Osteoblast (primary cell): ENCODE data around the gene NR4A2. TPM values are rescaled to one million over a fixed set of nuclear protein-coding genes. Genes with fewer than 3 reads are reported as not detected.
"Not testable (repeated sequence)": the region's sequence is repeated elsewhere in the genome, so short reads cannot be mapped to it uniquely, and the experiment has no call there.

Experiments used
- DNase-seq: peaks from one replicate; pipeline ENCODE4 v3.0.0; 2011; ENCODE audit warnings: low spot score, mixed read lengths; ENCODE audit not compliant: insufficient read length; ENCODE audit errors: missing footprints
- H2AFZ ChIP-seq: 2 replicates; pipeline ENCODE4 v1.6.0; 2011; ENCODE audit warnings: mild to moderate bottlenecking, low read length
- H3K27ac ChIP-seq: 2 replicates; pipeline ENCODE4 v1.5.1; 2011; ENCODE audit warnings: mild to moderate bottlenecking, low read depth, low read length, moderate library complexity
- H3K27me3 ChIP-seq: 2 replicates; pipeline ENCODE4 v1.6.0; 2012; ENCODE audit warnings: mild to moderate bottlenecking, control low read depth, inconsistent platforms, low read length, moderate library complexity; ENCODE audit not compliant: insufficient read depth
- H3K36me3 ChIP-seq: 2 replicates; pipeline ENCODE4 v1.5.1; 2011; ENCODE audit warnings: mild to moderate bottlenecking, low read length, control low read depth, moderate library complexity; ENCODE audit not compliant: insufficient read depth
- H3K4me1 ChIP-seq: 2 replicates; pipeline ENCODE4 v1.5.1; 2011; ENCODE audit warnings: mild to moderate bottlenecking, low read length, control low read depth, moderate library complexity; ENCODE audit not compliant: insufficient read depth
- H3K4me2 ChIP-seq: 2 replicates; pipeline ENCODE4 v1.6.0; 2011; ENCODE audit warnings: mild to moderate bottlenecking, low read length; ENCODE audit not compliant: insufficient read depth
- H3K4me3 ChIP-seq: fragments of 200-600 bp; sonication (generic); 3 replicates; pipeline ENCODE4 v1.5.1; 2012; ENCODE audit warnings: mild to moderate bottlenecking, low read length, inconsistent platforms; ENCODE audit not compliant: insufficient read depth
- H3K79me2 ChIP-seq: 2 replicates; pipeline ENCODE4 v1.6.0; 2012; ENCODE audit warnings: mild to moderate bottlenecking, low read length, control low read depth, inconsistent platforms; ENCODE audit not compliant: insufficient read depth
- H3K9me3 ChIP-seq: 2 replicates; pipeline ENCODE4 v1.5.1; 2011; ENCODE audit warnings: low read depth, low read length, control low read depth
- H4K20me1 ChIP-seq: 2 replicates; pipeline ENCODE4 v1.6.0; 2012; ENCODE audit warnings: mild to moderate bottlenecking, low read length, control low read depth; ENCODE audit not compliant: insufficient read depth
- total RNA-seq: library from RNA; depleted of rRNA; stranded (reverse); fragments of >200 nt; gene quantifications from 2 replicates; pipeline ENCODE4 v1.2.3, GENCODE V29; 2012
- TF ChIP-seq, protein P1 (sequence below): IDR thresholded peaks from 2 replicates; pipeline ENCODE4 v1.5.1; 2011; ENCODE audit warnings: mild to moderate bottlenecking, low read depth, low read length, moderate library complexity; ENCODE audit errors: extremely low read depth

The NR4A2 gene
- total RNA-seq, 1 donor, result 0.72 TPM

DNA sequence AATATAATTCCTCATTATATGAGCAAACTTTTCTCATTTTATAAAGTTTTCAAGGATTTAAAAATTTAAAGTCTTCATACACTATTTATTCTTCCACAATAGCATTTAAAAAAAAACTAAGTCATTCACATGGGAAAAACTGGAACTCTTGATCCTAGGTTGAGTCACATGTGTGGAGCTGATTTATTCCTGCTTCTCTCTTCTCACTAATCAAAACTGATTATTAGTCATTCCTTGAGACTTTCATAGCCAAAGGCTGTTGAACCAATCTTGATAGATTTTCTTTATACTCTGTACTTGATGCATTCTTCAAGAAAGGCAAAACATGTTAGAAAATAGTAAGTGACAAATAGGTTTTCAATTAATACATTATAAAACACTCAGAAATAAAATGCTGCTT, 27.4 kb downstream of the NR4A2 start:
- Histone ChIP-seq H3K4me2 (no peak overlapping the region), H3K36me3 (no peaks in the 10 kb centered on the region), H3K27ac (no peak overlapping the region), H3K4me1 (no peaks in the 10 kb centered on the region), H4K20me1 (no peaks in the 10 kb centered on the region), H3K4me3 (no peak overlapping the region), H3K9me3 (no peaks in the 10 kb centered on the region), H3K27me3 (peaks cover 3% of the 10 kb centered on the region), H2AFZ (no peak overlapping the region), H3K79me2 (no peaks in the 10 kb centered on the region)
- TF ChIP-seq, protein P1, sequence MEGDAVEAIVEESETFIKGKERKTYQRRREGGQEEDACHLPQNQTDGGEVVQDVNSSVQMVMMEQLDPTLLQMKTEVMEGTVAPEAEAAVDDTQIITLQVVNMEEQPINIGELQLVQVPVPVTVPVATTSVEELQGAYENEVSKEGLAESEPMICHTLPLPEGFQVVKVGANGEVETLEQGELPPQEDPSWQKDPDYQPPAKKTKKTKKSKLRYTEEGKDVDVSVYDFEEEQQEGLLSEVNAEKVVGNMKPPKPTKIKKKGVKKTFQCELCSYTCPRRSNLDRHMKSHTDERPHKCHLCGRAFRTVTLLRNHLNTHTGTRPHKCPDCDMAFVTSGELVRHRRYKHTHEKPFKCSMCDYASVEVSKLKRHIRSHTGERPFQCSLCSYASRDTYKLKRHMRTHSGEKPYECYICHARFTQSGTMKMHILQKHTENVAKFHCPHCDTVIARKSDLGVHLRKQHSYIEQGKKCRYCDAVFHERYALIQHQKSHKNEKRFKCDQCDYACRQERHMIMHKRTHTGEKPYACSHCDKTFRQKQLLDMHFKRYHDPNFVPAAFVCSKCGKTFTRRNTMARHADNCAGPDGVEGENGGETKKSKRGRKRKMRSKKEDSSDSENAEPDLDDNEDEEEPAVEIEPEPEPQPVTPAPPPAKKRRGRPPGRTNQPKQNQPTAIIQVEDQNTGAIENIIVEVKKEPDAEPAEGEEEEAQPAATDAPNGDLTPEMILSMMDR, result no peak
- DNase-seq, result no peak

DNA sequence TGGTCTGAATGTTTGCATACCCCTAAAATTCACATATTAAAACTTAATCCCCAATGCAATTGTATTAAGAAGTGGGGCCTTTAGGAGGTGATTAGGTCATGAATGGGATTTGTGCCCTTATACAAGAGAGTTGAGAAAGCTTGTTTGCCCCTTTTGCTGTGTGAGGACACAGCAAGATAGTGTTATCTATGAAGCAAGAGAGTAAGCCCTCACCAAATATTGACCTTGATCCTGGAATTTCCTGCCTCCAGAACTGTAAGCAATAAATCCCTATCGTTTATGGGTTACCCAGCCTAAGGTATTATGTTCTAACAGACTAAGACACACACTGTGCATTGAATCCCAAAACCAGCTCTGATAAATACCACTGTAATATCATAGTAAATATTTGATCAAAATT, 32.2 kb downstream of the NR4A2 start:
- Histone ChIP-seq H3K4me3 (no peak overlapping the region), H4K20me1 (no peaks in the 10 kb centered on the region), H3K4me2 (no peak overlapping the region), H3K4me1 (no peaks in the 10 kb centered on the region), H3K27me3 (no peaks in the 10 kb centered on the region), H2AFZ (no peak overlapping the region), H3K9me3 (no peaks in the 10 kb centered on the region), H3K79me2 (no peaks in the 10 kb centered on the region), H3K36me3 (no peaks in the 10 kb centered on the region), H3K27ac (no peak overlapping the region)
- TF ChIP-seq, protein P1, result no peak
- no peak for DNase-seq

DNA sequence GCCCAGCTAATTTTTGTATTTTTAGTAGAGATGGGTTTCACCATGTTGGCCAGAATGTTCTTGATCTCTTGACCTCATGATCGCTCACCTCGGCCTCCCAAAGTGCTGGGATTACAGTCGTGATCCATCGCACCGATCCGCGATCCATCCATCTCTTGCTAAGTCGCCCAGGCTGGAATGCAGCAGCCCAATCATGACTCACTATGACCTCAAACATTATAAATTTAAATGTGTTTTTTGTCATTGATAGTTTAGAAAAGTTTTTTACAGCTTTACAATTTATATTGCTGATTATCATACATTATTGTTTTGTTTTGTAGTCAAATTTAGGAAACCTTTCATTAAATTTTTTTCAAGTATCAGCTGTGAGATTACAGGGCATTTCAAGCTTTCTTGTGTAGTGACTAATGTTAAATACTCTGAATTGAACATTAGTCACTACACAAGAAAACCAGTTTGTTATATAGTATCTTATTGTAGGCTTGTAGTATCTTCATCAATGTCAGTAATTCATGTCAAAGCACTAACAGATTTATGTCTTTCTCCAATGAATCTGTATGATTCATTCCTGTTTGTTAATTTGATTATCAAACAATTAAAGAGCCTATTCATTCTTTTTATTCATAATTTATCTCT, 37.5 kb downstream of the NR4A2 start:
- Histone ChIP-seq H3K9me3 (no peaks in the 10 kb centered on the region), H3K4me2 (no peak overlapping the region), H3K4me1 (no peaks in the 10 kb centered on the region), H3K79me2 (no peaks in the 10 kb centered on the region), H2AFZ (no peak overlapping the region), H3K27me3 (no peaks in the 10 kb centered on the region), H3K27ac (no peak overlapping the region), H4K20me1 (no peaks in the 10 kb centered on the region), H3K36me3 (no peaks in the 10 kb centered on the region), H3K4me3 (no peak overlapping the region)
- DNase-seq, result peak; percentile 68
- TF ChIP-seq, protein P1, result no peak

DNA sequence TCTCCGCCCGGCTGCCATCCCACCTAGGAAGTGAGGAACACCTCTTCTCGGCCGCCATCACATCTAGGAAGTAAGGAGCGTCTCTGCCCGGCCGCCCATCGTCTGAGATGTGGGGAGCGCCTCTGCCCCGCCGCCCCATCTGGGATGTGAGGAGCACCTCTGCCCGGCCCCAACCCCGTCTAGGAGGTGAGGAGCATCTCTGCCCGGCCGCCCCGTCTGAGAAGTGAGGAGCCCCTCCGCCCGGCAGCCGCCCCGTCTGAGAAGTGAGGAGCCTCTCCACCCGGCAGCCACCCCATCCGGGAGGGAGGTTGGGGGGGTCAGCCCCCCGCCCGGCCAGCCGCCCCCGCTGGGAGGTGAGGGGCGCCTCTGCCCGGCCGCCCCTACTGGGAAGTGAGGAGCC, 39.1 kb downstream of the NR4A2 start:
- H3K36me3 ChIP-seq, H3K4me1 ChIP-seq, H3K4me3 ChIP-seq, H3K27me3 ChIP-seq, H3K4me2 ChIP-seq, H3K9me3 ChIP-seq, H3K27ac ChIP-seq, H3K79me2 ChIP-seq, H2AFZ ChIP-seq, DNase-seq, H4K20me1 ChIP-seq: not testable (repeated sequence)
